Sigmoid colon (tissue), 4 donors: ENCODE measurements around the gene PDCD7.

Experiments used
- CTCF ChIP-seq, 4 experiments: fragments of 450-650 bp in 3 of 4; fragments of 200-600 bp in 1 of 4; IDR thresholded peaks; one replicate each; pipeline ENCODE4 v1.5.1; 2016 to 2019; ENCODE audit warnings: antibody characterized with exemption in 4 of 4, mild to moderate bottlenecking in 3 of 4, moderate library complexity in 2 of 4
- POLR2A ChIP-seq, 2 donors: fragments of 450-650 bp; IDR thresholded peaks; one replicate each; pipeline ENCODE4 v1.6.1; 2016; ENCODE audit warnings: antibody characterized with exemption in 2 of 2, mild to moderate bottlenecking in 2 of 2, moderate library complexity in 2 of 2
- POLR2AphosphoS5 ChIP-seq, 4 donors: sonication (generic); formaldehyde crosslinking; IDR thresholded peaks; one replicate each; pipeline ENCODE4 v1.6.1; 2017; ENCODE audit warnings: antibody characterized with exemption in 4 of 4

GRCh38 chr15:65094294-65094995 lies 39.2 kb downstream of the PDCD7 start:
- TF ChIP-seq CTCF (IDR thresholded peaks at IDR 0.05) = no peak
- peak in 1 of 2 donors; percentile 10 for TF ChIP-seq POLR2A (IDR thresholded peaks at IDR 0.05)
- peak; percentile 57 to 82 (median 70) for TF ChIP-seq POLR2AphosphoS5 (IDR thresholded peaks at IDR 0.05)
